GM11168 (cell line): Measurements from ENCODE around the gene CHST12.

ENCODE experiments used
- in situ Hi-C: fragments of 300-500 bp; cut with MboI; formaldehyde crosslinking; loops from one replicate; pipeline ENCODE4 v1.12.0; 2022; ENCODE audit warnings: low sequenced_read_pairs; ENCODE audit not compliant: unreplicated experiment

Gene CHST12

DNA sequence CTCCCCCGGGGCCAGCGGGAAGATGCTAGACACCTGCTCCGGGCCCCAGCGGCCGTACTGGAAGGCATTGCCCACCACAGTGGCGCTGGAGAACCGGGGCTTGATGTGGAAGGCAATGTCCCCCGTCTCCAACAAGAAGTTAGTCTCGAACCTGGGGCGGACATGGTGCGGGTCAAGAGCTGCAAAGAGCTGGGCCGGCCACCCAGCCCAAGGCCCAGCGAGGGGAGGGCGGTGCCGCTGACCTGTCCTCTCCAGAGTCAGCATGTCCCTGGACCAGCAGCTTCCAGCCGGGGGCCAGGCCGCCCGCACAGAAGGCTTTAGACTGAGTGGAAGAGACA, 72.2 kb downstream of the CHST12 start:
- in situ Hi-C loops, result no loop called here

GRCh38 chr7:2476298-2476697, 72.9 kb downstream of the CHST12 start, which contains the start of gene GRIFIN:
Gene GRIFIN, minus strand, starts transcription at chr7:2476398. Its CDS starts 15 bp downstream, at chr7:2476383.
- in situ Hi-C loops, result no loop called here

DNA sequence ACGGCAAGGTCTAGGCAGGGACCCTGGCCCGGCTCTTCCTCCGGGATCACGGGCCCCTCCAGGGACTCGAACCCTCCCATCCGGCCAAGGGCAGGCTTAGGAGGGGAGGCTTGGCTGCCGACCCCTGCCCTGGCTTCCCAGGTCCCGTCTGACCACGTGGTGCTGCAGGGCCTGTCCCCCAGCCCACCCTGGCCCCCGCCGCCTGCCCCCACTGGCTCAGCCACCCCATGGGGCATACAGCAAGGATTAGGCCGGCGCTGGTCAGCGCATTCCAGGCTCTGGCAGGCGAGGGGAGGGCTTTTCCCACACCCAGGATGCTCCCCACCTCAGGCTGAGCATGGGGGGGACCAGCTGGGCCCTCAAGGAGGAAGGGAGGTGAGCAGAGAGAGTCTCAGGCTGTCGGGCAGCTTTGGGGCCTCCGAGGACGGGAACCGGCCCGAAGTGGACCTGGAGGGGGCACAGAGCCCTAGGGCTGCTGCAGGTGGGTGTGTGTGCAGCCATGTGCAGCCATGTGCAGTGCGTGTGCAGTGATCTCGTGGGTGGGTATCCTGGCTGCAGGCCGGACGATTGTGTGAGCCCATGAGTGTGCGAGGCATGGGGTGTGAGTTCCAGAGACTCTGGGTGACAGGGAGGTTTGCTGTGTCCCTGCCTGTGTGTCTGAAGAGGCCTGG, 73.5 kb downstream of the CHST12 start:
- in situ Hi-C loops, result no loop called here

DNA sequence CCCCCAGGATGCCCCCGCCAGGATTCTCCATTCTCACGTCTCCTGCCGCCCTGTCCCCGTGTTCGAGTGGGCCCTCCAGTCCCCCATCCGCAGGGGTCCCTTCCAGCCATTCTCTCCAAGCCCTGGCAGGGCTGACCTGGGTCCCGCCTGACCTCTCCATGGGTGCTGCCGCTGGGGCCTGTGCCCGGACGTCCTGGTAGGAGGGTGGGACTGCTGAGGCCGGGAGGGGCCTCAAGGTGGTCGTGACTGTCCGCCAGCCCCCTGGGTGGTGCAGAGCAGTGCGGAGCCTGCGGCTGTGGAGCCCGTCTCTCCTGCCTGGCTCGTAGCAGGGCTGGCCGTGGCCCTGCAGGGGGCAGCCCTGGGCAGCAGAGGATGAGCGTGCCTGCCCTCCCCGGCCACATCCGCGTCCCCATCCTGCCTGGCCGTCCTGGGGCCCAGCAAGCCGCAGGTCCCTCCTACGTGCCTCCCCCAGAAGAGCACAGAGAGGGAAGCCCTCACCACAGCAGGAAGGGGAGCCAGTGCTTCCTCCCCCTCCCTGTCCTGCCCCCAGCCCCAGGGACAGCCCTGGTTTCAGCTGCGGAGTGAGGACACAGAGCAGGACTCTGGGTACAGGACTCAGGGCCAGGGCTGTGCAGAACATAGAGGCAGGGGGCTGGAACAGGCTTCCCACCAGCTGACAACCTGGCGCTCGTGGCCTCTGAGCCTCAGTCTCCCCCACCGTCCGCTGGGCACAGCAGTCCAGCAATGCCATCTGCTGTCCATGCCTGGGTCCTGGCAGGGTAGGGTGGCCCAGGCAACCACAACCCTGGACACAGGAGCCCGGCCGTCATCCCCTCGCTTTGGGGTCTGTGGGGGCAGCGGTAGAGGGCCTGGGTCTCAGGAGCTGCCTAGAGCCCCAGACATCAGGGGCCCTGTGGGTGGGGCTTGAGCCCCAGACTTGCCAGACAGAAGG, 74.3 kb downstream of the CHST12 start:
- in situ Hi-C loops, result no loop called here

- in situ Hi-C loops, result no loop called here
Measured at GRCh38 chr7:2478399-2478785, 75.0 kb downstream of the CHST12 start.

- in situ Hi-C loops, result no loop called here
Measured at GRCh38 chr7:2478800-2479199, 75.4 kb downstream of the CHST12 start.

DNA sequence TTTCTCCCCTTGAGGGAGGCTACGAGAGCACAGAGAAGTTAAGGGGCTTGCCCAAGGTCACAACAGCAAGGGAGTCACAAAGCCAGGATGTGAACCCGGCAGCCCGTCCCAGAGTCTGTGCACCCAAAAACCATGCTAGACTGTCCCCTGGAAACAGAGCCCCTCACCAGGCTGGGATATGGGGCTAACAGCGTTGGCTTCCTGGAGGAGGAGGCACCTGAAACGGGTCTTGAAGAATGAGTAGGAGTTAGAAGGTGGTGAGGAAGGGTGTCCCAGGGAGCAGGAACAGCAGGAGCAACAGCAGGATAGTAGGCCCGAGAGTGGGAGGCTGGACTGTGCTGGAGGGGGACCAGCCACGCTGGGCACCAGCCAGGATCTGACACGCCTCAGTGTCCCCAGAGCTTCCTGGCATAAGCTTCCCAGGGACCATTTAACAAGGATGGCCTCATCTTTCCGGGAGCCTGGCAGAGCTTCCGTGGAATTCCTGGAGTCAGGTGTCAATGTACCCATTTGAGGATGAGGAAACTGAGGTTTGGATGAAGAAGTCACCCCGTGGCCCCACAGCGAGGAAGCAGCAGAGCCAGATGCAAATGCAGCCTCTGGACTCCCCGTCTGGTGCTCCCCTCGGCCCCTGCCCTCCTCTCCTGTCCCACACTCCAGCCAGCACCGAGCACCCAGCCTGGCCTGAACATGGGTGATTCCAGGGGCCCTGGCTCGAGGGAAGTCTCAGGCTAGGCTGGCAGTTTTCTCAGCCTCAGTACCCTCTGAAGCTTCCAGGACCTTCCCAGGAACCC, 76.1 kb downstream of the CHST12 start:
- in situ Hi-C loops, result no loop called here

DNA sequence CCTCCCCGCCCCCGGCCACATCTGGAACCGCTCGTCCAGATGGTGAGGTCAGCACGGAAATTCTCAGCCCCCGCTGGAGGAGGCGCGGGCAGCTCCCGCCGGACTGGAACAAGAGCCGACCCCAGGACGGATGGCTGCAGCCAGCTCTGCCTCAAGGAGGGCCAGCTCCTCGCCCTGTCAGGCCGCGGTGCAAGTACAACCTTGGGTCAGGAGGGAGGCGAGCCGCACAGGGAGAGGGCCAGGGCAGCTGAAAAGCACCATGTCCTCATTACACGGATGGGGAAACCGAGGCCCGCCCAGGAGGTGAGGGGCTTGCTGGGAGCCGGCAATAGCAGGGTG, 76.6 kb downstream of the CHST12 start:
- in situ Hi-C loops, result no loop called here

DNA sequence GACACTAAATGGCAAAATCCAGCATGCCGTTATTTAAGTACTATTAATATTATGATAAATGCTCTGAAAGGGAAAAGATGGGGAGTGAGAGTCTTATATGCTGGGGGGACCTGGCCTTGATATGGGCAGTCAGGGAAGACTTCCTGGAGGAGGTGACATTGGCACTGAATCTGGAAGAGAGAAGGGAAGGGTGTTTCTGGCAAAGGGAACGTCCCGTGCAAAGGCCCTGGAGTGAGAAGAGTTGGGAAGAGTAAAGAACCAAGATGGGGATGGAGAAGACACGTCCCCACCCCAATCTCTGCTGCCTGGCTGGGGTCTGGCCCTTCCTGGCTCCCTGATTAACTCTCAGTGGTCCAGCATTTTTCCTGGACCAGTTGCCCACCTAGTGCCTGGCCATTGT, 77.8 kb downstream of the CHST12 start:
- in situ Hi-C loops, result no loop called here

DNA sequence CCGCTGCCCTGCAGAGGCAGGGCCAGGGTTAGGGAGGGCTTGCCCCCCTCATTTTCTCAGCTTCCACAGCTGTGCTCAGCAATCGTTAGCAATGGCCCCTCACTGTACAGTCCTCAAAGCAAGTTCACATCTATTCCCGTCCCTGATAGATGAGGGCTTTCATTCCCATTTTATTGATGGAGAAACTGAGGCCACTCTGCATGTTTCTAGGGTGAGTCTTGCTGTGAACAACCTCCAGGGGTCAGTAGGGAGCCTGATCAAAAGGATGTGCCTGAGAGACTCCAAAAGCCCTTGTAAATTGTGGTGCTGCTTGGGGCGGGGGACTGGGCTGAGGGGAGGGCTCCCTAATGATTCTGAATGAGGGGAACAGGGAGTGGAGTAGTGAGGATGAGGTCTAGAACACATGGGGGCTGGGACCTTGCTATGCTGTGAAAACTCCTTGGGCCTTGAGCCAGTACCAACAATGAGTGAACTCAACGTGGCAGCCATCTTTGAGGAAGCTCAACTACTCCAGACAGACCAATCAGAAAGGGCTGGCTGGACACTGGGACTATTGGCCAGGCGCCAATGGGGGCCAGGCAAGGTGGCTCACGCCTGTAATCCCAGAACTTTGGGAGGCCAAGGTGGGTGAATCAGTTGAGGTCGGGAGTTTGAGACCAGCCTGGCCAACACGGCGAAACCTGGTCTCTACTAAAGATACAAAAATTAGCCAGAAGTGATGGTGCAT, 79.5 kb downstream of the CHST12 start:
- in situ Hi-C loops, result no loop called here

- in situ Hi-C loops, result no loop called here
Measured at GRCh38 chr7:2483494-2483893, 80.1 kb downstream of the CHST12 start.

- in situ Hi-C loops, result no loop called here
Measured at GRCh38 chr7:2484868-2485267, 81.5 kb downstream of the CHST12 start.

DNA sequence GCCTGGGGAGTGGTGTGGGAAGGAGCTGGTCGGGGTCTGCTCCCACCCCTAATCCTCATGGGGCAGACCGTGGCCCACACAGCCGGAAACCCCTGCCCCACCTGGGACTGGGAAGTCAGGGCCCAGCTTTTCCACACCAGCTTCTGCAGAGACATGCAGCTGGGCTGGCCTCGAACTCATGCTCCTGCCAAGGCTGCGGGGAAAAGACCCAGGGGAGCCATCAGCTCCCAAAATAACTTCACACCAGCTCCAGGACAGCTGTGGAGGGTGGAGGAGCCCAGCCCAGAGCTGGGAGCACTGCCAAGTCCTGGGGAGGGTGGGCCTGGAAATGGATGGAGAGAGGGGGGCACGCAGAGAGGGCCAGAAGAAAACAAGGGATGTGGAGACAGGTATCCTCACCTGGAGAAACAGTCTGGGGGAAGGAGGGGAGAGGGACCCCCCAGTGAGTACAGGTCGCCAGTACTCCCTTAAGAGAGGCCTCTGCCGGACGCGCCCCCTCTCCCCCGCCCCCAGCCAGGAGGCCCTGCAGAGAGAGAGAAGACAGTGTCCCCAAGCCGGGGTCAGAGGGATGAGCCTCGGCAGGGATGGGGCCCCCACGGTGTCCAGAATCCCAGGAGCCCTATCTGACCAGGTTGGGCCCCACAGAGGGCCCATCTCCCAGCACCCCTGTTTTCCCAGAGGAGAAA, 84.3 kb downstream of the CHST12 start:
- in situ Hi-C loops, result no loop called here

DNA sequence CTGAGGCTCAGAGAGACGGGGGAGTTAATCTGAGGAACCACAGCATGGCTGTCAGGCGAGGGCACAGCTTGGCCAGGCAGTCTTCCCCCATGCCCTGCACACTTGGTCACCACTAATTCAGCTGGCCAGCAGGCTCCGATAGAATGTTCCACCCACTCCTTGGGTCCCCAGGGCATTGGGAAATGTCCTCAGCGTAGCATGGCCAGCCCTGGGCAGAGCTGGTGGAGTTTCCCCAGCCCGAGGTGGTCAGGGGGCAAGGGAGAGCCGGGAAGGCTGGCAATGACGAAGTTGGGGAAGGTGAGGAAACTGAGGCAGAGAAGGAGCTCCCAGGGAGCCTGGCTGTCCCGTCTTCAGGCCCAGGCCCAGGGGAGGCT, 84.8 kb downstream of the CHST12 start:
- in situ Hi-C loops, result no loop called here

DNA sequence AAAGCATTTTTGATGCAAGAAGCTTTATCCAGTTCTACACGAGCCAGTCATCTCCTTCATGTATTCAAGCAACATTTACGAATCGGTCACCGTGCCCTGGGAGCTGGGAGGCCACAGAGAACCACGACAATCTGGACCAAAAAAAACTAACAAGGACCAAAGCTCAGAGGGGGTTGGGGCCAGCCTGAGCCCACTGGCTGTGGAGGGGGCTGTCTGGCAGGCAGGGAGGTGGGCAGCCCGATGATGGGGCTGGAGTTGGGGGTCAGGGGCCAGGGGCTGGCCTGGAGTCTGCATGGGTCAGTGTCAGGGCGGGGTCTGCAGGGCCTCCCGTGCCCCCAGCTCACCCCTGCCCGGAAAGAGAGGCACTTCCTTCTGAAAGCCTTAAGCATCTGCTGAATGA, 85.3 kb downstream of the CHST12 start:
- in situ Hi-C loops, result no loop called here

DNA sequence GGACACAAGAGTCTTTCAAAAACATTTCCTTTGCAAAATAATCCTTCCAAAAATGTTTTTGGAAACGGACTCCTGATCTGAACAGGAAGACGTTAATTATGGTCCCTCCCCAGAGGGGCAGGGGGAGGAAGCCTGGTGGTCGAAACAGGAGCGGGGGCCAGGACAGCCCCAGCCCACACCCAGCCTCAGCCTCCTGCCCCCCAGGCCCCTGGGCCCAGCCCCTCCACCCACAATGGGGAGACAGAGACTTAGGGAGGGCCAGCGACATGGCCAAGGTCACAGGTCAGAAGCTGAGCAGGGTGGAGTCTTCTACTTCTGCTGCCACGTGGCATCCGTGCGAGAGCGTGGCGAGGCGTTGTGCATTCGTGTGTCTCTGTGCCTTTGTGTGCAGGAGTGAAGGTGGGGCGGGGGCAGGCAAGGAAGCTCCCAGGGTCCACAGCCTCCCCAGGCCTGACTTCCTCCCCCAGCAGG, 86.8 kb downstream of the CHST12 start:
- in situ Hi-C loops, result no loop called here

- in situ Hi-C loops, result no loop called here
Measured at GRCh38 chr7:2492038-2492437, 88.6 kb downstream of the CHST12 start.

GRCh38 chr7:2493205-2494164, 90.1 kb downstream of the CHST12 start:
- in situ Hi-C loops, result no loop called here
